Middle frontal gyrus (tissue), 1 donor: ENCODE results near the gene ALDH1B1.

Experiments used
- DNase-seq: peaks from one replicate; pipeline ENCODE4 v3.0.0-alpha.2; 2015; ENCODE audit warnings: low spot score; ENCODE audit errors: extremely low spot score

ALDH1B1 gene

GRCh38 chr9:38392235-38393127 lies at the start of gene ALDH1B1:
TSS of gene ALDH1B1 (plus strand) at chr9:38392702. CDS start at chr9:38395749, 3,047 bp downstream.
- peak; percentile 61 for DNase-seq

GRCh38 chr9:38343037-38343436 lies 49.5 kb upstream of the ALDH1B1 start:
- DNase-seq = no peak

- DNase-seq = no peak
Measured at GRCh38 chr9:38343552-38343951, 49.0 kb upstream of the ALDH1B1 start.

- DNase-seq = no peak
Measured at GRCh38 chr9:38344566-38345324, 47.8 kb upstream of the ALDH1B1 start.

- DNase-seq = no peak
Measured at GRCh38 chr9:38345851-38346755, 46.4 kb upstream of the ALDH1B1 start.

- DNase-seq = no peak
Measured at GRCh38 chr9:38346811-38347210, 45.7 kb upstream of the ALDH1B1 start.

- DNase-seq = no peak
Measured at GRCh38 chr9:38347271-38347671, 45.2 kb upstream of the ALDH1B1 start.

- DNase-seq = no peak
Measured at GRCh38 chr9:38347946-38348345, 44.6 kb upstream of the ALDH1B1 start.

GRCh38 chr9:38350529-38350928 lies 42.0 kb upstream of the ALDH1B1 start:
- no peak for DNase-seq

GRCh38 chr9:38352530-38353328 lies 39.8 kb upstream of the ALDH1B1 start:
- no peak for DNase-seq

GRCh38 chr9:38355115-38355514 lies 37.4 kb upstream of the ALDH1B1 start:
- DNase-seq = no peak

- no peak for DNase-seq
Measured at GRCh38 chr9:38355517-38356120, 36.9 kb upstream of the ALDH1B1 start.

GRCh38 chr9:38356851-38357250 lies 35.7 kb upstream of the ALDH1B1 start:
- no peak for DNase-seq

GRCh38 chr9:38357350-38358114 lies 35.0 kb upstream of the ALDH1B1 start:
- DNase-seq = no peak

GRCh38 chr9:38358390-38359296 lies 33.9 kb upstream of the ALDH1B1 start:
- no peak for DNase-seq

GRCh38 chr9:38359297-38359653 lies 33.2 kb upstream of the ALDH1B1 start:
- DNase-seq = no peak

- no peak for DNase-seq
Measured at GRCh38 chr9:38359689-38360385, 32.7 kb upstream of the ALDH1B1 start.
